Cardiac fibroblast (primary cell): ENCODE results near the gene CIZ1.

Experiments
- DNase-seq, 2 donors: peaks; one replicate each; pipeline versions ENCODE4 v3.0.0 to v3.0.0-alpha.2; 2010; ENCODE audit warnings: low read depth in 2 of 2
- H3K4me3 ChIP-seq, 2 donors: replicated peaks in 1 of 2; 1 replicate in 1 of 2; 2 replicates in 1 of 2; pipeline ENCODE4 v1.5.1; 2011; ENCODE audit warnings: low read depth in 2 of 2, low read length in 2 of 2, mild to moderate bottlenecking in 2 of 2, moderate library complexity in 1 of 2
- TF ChIP-seq, protein P1 (sequence below): IDR thresholded peaks from one replicate; pipeline ENCODE4 v1.5.1; 2011; ENCODE audit warnings: low read depth, mild to moderate bottlenecking, low read length, inconsistent platforms

The CIZ1 gene

GRCh38 chr9:128164307-128164885 lies 27.0 kb downstream of the CIZ1 start:
- TF ChIP-seq, protein P1, sequence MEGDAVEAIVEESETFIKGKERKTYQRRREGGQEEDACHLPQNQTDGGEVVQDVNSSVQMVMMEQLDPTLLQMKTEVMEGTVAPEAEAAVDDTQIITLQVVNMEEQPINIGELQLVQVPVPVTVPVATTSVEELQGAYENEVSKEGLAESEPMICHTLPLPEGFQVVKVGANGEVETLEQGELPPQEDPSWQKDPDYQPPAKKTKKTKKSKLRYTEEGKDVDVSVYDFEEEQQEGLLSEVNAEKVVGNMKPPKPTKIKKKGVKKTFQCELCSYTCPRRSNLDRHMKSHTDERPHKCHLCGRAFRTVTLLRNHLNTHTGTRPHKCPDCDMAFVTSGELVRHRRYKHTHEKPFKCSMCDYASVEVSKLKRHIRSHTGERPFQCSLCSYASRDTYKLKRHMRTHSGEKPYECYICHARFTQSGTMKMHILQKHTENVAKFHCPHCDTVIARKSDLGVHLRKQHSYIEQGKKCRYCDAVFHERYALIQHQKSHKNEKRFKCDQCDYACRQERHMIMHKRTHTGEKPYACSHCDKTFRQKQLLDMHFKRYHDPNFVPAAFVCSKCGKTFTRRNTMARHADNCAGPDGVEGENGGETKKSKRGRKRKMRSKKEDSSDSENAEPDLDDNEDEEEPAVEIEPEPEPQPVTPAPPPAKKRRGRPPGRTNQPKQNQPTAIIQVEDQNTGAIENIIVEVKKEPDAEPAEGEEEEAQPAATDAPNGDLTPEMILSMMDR, result no peak
- DNase-seq, result peak in 1 of 2 donors; percentile 22

GRCh38 chr9:128163523-128164306 lies 27.7 kb downstream of the CIZ1 start:
- H3K4me3 ChIP-seq, result no peak overlapping the region
- DNase-seq, result no peak
- TF ChIP-seq, protein P1, result no peak

More at GRCh38 chr9:128164307-128164885, 27.0 kb downstream of the CIZ1 start:
- no peak overlapping the region for H3K4me3 ChIP-seq

DNA sequence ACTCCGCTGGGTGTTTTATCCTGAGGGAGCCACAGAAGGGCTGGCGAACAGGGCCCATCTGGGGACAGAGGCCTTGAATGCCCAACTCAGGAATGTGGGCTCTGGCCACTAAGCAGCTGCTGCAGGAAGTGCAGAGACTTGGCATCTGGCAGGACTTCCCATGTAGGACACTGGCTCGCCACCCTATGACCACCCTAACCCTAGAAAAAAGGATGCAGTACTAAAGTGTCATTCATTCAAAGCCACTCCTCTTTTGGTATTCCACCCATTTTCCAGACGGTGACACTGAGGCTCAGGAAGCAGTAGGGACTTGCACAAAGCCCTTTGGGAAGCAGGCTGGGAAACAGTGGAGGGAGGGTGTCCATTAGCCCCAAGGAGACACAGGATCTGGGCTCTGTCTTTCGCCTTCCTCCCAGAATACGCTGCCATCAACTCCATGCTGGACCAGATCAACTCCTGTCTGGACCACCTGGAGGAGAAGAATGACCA lies 28.3 kb downstream of the CIZ1 start:
- TF ChIP-seq, protein P1, result no peak
- DNase-seq, result no peak
- no peak overlapping the region for H3K4me3 ChIP-seq

- TF ChIP-seq, protein P1, result no peak
- no peak overlapping the region for H3K4me3 ChIP-seq
- peak; percentile 44 to 59 for DNase-seq
Observed at GRCh38 chr9:128162215-128163026, 29.0 kb downstream of the CIZ1 start.

- peak in 1 of 2 donors; percentile 6 for DNase-seq
- peak overlapping the region in 1 of 2 donors; percentile 81 for H3K4me3 ChIP-seq
- TF ChIP-seq, protein P1, result no peak
Observed at GRCh38 chr9:128161215-128161902, 30.0 kb downstream of the CIZ1 start.

GRCh38 chr9:128160603-128160987 lies 30.8 kb downstream of the CIZ1 start:
- peak in 1 of 2 donors; percentile 24 for DNase-seq
- peak overlapping the region; percentile 81 to 82 for H3K4me3 ChIP-seq
- TF ChIP-seq, protein P1, result no peak
